Breast epithelium (tissue), 3 donors: ENCODE results near the gene CHMP3.

Experiments
- CTCF ChIP-seq, 3 donors: fragments of 450-650 bp; IDR thresholded peaks; one replicate each; pipeline ENCODE4 v1.5.1; 2016 to 2017; ENCODE audit warnings: antibody characterized with exemption in 3 of 3, mild to moderate bottlenecking in 3 of 3, moderate library complexity in 3 of 3
- POLR2A ChIP-seq: fragments of 450-650 bp; IDR thresholded peaks from one replicate; pipeline ENCODE4 v1.6.1; 2016; ENCODE audit warnings: antibody characterized with exemption, mild to moderate bottlenecking, moderate library complexity
- POLR2AphosphoS5 ChIP-seq, 3 donors: sonication (generic); formaldehyde crosslinking; IDR thresholded peaks; one replicate each; pipeline ENCODE4 v1.6.1; 2017; ENCODE audit warnings: antibody characterized with exemption in 3 of 3

- TF ChIP-seq POLR2A, result no peak
- no peak for TF ChIP-seq CTCF (IDR thresholded peaks at IDR 0.05)
- TF ChIP-seq POLR2AphosphoS5 (IDR thresholded peaks at IDR 0.05), result no peak
Observed at GRCh38 chr2:86557836-86558235, 5.4 kb downstream of the CHMP3 start.
